Gastroesophageal sphincter (tissue), 3 donors: ENCODE results near the gene SCAPER.

Experiments used
- EP300 ChIP-seq: sonication (generic); formaldehyde crosslinking; IDR thresholded peaks from one replicate; pipeline ENCODE4 v1.6.1; 2017; ENCODE audit warnings: antibody characterized with exemption, mild to moderate bottlenecking
- POLR2A ChIP-seq, 2 donors: fragments of 450-650 bp; IDR thresholded peaks; one replicate each; pipeline ENCODE4 v1.6.1; 2017; ENCODE audit warnings: antibody characterized with exemption in 2 of 2, mild to moderate bottlenecking in 2 of 2, moderate library complexity in 1 of 2
- POLR2AphosphoS5 ChIP-seq: sonication (generic); formaldehyde crosslinking; IDR thresholded peaks from one replicate; pipeline ENCODE4 v1.6.1; 2017; ENCODE audit warnings: antibody characterized with exemption
- TF ChIP-seq, protein P1 (sequence below), 4 experiments: fragments of 200-600 bp in 2 of 4; fragments of 450-650 bp in 2 of 4; sonication (generic) in 1 of 4; IDR thresholded peaks; one replicate each; pipeline ENCODE4 v1.5.1; 2017 to 2019; ENCODE audit warnings: antibody characterized with exemption in 4 of 4, mild to moderate bottlenecking in 2 of 4, moderate library complexity in 2 of 4

DNA sequence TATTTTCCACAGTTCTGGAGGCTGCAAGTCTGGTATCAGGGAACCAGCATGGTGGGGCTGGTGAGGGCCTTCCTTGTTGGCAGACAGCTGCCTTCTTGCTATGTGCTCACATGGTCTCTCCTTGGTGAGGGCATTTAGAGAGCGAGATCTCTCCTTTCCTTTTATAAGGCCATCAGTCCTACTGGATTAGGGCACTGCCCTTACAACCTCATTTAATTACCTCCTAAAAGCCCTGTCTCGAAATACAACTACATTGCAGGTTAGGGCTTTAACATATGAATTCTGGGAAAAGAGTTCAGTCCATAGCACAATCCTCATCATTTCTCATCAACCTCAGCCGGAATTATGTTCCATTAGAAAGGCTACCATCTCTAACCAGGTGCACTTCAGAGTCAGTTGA lies 546.7 kb downstream of the SCAPER start:
- TF ChIP-seq, protein P1, sequence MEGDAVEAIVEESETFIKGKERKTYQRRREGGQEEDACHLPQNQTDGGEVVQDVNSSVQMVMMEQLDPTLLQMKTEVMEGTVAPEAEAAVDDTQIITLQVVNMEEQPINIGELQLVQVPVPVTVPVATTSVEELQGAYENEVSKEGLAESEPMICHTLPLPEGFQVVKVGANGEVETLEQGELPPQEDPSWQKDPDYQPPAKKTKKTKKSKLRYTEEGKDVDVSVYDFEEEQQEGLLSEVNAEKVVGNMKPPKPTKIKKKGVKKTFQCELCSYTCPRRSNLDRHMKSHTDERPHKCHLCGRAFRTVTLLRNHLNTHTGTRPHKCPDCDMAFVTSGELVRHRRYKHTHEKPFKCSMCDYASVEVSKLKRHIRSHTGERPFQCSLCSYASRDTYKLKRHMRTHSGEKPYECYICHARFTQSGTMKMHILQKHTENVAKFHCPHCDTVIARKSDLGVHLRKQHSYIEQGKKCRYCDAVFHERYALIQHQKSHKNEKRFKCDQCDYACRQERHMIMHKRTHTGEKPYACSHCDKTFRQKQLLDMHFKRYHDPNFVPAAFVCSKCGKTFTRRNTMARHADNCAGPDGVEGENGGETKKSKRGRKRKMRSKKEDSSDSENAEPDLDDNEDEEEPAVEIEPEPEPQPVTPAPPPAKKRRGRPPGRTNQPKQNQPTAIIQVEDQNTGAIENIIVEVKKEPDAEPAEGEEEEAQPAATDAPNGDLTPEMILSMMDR (IDR thresholded peaks at IDR 0.05), result no peak
- TF ChIP-seq POLR2A (IDR thresholded peaks at IDR 0.05) (no peak), POLR2AphosphoS5 (no peak), EP300 (no peak)
